DND-41 (cell line): ENCODE results near the gene PC.

ENCODE experiments used
- EZH2 ChIP-seq: IDR thresholded peaks from 3 replicates; pipeline ENCODE4 v1.6.1; 2012; ENCODE audit warnings: borderline replicate concordance, low read depth, mild to moderate bottlenecking, moderate library complexity, low read length, inconsistent platforms; ENCODE audit not compliant: severe bottlenecking
- TF ChIP-seq, protein P1 (sequence below): IDR thresholded peaks from 2 replicates; pipeline ENCODE4 v1.5.1; 2012; ENCODE audit warnings: borderline replicate concordance, low read length, moderate library complexity, mild to moderate bottlenecking; ENCODE audit not compliant: poor library complexity, severe bottlenecking; ENCODE audit errors: extremely low read depth

DNA sequence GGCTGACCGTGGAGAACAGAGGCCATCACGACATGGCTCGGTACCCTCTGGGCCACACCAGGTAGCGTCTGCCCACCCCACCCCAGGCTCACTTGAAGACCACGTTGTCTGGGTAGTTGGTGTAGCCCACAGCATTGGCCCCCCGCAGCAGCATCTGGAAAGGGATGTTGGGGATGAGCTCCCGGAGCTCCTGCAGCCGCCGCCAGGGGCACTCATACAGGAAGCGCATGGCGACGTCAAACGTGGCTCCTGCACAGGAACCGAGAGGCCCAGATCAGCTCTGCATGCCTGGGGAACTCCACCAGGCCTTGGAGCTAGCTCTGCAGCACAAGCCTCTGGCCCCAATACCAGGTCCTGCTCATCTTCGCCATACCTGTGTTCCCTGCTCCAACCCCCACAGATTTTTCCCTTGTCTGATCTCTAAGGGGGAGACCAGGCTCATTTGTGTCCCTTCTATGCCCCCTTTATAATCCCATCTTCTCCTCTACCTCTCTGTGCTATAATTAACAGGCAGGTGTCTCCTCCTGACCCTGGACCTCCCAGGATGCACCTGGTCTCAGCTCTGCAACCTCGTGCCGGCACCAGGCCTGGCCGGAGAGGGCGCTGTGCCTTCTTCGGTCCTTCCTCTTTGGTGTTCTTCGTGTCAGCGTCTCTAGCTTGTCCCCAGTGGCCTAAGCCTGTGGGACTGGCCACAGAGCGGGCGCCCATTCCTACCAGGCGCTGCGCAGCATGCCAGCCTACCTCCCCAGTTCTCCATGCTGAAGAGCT is 106.3 kb downstream of the PC start:
- TF ChIP-seq EZH2, result no peak
- TF ChIP-seq, protein P1, sequence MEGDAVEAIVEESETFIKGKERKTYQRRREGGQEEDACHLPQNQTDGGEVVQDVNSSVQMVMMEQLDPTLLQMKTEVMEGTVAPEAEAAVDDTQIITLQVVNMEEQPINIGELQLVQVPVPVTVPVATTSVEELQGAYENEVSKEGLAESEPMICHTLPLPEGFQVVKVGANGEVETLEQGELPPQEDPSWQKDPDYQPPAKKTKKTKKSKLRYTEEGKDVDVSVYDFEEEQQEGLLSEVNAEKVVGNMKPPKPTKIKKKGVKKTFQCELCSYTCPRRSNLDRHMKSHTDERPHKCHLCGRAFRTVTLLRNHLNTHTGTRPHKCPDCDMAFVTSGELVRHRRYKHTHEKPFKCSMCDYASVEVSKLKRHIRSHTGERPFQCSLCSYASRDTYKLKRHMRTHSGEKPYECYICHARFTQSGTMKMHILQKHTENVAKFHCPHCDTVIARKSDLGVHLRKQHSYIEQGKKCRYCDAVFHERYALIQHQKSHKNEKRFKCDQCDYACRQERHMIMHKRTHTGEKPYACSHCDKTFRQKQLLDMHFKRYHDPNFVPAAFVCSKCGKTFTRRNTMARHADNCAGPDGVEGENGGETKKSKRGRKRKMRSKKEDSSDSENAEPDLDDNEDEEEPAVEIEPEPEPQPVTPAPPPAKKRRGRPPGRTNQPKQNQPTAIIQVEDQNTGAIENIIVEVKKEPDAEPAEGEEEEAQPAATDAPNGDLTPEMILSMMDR, result no peak
